ENCODE data around the gene DECR2. TPM values are rescaled to one million over a fixed set of nuclear protein-coding genes. Genes with fewer than 3 reads are reported as not detected.

DECR2 gene
- total RNA-seq, 1 donor from 2014 or later = 15.1 TPM

GRCh38 chr16:364595-365491 lies 36.8 kb upstream of the DECR2 start:
- DNase-seq (ENCODE audit: low read depth) = no peak
- Histone ChIP-seq H3K4me3 (ENCODE audit: low read depth, low read length) (no peak overlapping the region), H3K36me3 (ENCODE audit: control insufficient read depth, insufficient read depth, low read length) (no peaks in the 10 kb centered on the region), H3K27me3 (ENCODE audit: control insufficient read depth, insufficient read depth, low read length) (peaks cover 21% of the 10 kb centered on the region)
- no peak for TF ChIP-seq CTCF (IDR thresholded peaks at IDR 0.05; ENCODE audit: insufficient read depth, low read length, poor library complexity, severe bottlenecking)

DNA sequence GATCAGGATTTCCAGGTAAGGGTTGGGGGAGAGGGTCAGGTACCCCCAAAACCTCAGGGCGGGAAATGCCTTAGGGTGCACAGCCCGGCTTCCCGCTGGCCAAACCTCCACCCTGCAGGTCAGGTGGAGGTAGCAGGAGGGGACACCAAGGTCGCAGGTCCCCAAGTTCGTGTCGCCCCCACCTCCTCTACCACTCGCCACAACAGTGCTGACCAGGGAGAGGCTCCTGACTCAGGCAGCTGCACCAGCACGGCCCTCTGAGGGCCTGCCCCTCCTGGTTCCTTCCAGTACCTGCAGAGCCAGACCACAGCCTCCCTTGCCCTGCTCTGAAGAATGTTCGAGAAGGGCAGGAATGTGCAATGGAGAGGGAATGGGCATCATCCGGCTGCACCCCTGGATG lies 35.2 kb upstream of the DECR2 start:
- no peak for TF ChIP-seq CTCF (IDR thresholded peaks at IDR 0.05; ENCODE audit: insufficient read depth, low read length, poor library complexity, severe bottlenecking)
- no peaks in the 10 kb centered on the region for H3K36me3 ChIP-seq (ENCODE audit: control insufficient read depth, insufficient read depth, low read length)

DNA sequence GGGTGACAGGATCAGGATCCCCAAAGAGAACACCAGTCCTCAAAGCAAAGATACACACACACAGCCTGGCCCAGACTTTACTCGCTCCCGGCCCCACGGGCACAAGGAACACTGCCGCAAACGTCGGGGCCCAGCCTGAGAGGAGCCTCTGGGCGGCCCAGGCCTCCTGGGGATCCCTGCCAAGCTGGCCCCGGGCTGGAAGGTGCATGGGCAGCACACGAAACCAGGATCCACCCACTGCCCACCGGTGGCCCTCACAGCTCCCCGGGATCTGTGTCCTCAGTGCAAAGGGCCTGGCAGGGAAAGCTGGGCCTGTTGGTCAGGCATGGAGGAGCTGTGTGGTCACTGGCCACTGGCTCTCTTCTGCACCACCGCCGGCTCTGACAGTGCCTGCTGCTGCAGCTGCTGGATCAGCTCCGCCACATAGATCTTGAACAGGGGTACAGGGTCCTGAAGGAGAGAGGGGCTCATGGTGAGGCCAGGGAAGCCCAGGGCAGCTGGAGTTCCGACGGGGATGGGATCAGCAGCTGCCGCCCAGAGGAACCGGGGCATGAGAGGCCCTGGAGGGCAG lies 34.3 kb upstream of the DECR2 start:
- DNase-seq (ENCODE audit: low read depth) = no peak
- Histone ChIP-seq H3K36me3 (ENCODE audit: control insufficient read depth, insufficient read depth, low read length) (peaks cover 2% of the 10 kb centered on the region), H3K4me3 (ENCODE audit: low read depth, low read length) (no peak overlapping the region), H3K27me3 (ENCODE audit: control insufficient read depth, insufficient read depth, low read length) (peaks cover 17% of the 10 kb centered on the region)
- no peak for TF ChIP-seq CTCF (IDR thresholded peaks at IDR 0.05; ENCODE audit: insufficient read depth, low read length, poor library complexity, severe bottlenecking)

More for the DNA sequence above, 35.2 kb upstream of the DECR2 start:
- Histone ChIP-seq H3K4me3 (ENCODE audit: low read depth, low read length) (no peak overlapping the region), H3K27me3 (ENCODE audit: control insufficient read depth, insufficient read depth, low read length) (peaks cover 21% of the 10 kb centered on the region)
- DNase-seq (ENCODE audit: low read depth) = no peak

DNA sequence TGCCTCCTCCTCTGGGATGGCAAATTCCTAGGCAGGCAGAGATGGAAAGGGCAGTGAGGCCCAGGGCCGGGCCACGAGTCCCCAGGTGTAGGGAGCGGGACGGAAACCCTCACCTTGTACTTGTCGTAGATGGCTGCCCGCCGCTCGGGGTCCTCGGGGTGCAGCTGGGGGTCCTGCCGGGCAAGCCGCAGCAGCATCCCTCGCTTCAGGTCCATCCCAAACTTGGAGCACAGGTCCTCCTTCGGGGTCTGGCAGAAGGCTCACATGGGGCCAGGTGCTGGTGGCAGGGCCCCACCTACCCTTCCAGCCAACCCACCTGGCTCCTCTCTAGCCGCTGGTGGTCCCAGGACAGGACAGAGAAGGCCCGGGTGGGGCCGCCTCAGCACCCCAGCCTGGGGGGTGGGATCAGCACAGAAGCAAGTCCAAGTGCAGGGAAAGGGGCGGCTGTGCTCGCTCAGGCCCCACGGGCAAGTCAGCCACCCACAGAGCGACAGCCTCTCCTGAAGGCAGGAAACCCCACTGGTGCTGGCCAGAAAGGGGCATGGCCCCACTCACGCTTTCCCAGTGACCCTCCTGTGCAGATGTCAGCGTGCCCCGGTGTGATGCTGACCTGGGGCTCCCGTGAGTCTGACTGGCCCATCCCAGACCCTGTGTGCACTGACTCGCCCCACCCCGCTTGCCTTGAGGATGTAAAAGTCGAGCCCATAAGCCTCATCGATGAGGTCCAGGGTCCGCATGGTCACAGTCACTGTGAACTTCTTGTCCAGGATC lies 33.1 kb upstream of the DECR2 start:
- H3K27me3 ChIP-seq (ENCODE audit: control insufficient read depth, insufficient read depth, low read length) = peaks cover 10% of the 10 kb centered on the region
- no peak overlapping the region for H3K4me3 ChIP-seq (ENCODE audit: low read depth, low read length)
- no peak for TF ChIP-seq CTCF (IDR thresholded peaks at IDR 0.05; ENCODE audit: insufficient read depth, low read length, poor library complexity, severe bottlenecking)
- peaks cover 2% of the 10 kb centered on the region for H3K36me3 ChIP-seq (ENCODE audit: control insufficient read depth, insufficient read depth, low read length)
- DNase-seq (ENCODE audit: low read depth) = no peak

GRCh38 chr16:369275-369865 lies 32.3 kb upstream of the DECR2 start:
- no peak overlapping the region for H3K4me3 ChIP-seq (ENCODE audit: low read depth, low read length)
- peaks cover 4% of the 10 kb centered on the region for H3K27me3 ChIP-seq (ENCODE audit: control insufficient read depth, insufficient read depth, low read length)
- no peak for TF ChIP-seq CTCF (IDR thresholded peaks at IDR 0.05; ENCODE audit: insufficient read depth, low read length, poor library complexity, severe bottlenecking)
- H3K36me3 ChIP-seq (ENCODE audit: control insufficient read depth, insufficient read depth, low read length) = peaks cover 2% of the 10 kb centered on the region
- no peak for DNase-seq (ENCODE audit: low read depth)

Data from kidney epithelial cell (primary cell).